Activated CD8-positive, alpha-beta memory T cell treated with anti-CD3 and anti-CD28 coated beads for 24 hours (primary cell): ENCODE data around the gene BDNF.
"Not testable (repeated sequence)": the region's sequence is repeated elsewhere in the genome, so short reads cannot be mapped to it uniquely, and the experiment has no call there.

Experiments used
- DNase-seq: peaks from one replicate; pipeline ENCODE4 v3.0.0-alpha.2; 2020

BDNF gene

GRCh38 chr11:27705873-27706820 is 5.9 kb upstream of the BDNF start:
- DNase-seq, result no peak

- DNase-seq, result no peak
Observed at GRCh38 chr11:27703481-27703880, 3.2 kb upstream of the BDNF start.

DNA sequence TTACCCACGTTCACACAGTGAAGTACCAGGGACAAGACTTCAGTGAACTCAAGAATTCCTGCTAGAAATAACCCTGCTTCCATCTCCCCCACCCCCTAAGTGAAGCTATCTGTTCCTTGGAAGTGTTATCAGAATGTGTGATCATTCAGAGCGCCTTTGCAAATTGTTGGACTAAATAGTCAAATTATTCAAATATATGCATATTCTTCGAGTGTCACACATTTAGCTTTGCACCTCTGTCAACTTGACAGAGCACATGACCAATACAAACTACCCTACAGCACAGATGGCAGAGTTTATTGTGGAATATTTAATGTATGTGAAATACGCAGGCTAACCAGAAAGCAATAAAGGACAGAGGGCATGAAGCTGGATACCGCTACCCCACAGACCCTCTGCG is 2.6 kb upstream of the BDNF start:
- no peak for DNase-seq

DNA sequence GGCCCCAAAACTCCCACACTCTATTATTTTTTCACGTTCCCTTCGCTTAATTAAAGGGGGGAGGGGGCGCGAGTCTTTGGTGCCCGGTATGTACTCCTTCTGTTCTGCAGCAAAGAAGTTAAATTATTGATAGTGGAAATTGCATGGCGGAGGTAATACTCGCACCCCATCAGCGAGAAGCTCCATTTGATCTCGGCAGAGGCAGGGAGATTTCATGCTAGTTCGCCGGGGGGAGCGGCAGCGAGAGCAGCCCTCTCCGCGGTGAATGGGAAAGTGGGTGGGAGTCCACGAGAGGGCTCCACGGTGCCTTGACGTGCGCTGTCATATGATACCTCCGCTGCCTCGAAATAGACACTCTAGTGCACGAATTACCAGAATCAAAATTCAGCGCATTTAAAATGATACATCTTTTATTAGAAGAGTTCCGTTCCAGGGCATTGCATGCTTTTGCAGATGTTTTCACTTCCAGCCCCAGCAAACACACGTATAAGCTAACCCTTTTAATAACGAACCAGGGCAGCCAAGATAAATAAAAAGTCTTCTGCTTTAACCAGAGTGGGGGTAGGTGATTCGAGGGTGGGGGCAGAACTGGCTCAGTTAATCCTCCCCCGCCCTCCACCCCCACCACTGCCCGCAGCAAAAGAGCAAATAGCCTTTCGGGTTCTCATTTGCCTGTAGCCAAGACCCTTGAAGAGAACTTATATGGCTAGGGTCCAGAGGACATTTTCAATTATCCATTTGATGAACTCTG is 1.3 kb upstream of the BDNF start:
- DNase-seq, result no peak

DNA sequence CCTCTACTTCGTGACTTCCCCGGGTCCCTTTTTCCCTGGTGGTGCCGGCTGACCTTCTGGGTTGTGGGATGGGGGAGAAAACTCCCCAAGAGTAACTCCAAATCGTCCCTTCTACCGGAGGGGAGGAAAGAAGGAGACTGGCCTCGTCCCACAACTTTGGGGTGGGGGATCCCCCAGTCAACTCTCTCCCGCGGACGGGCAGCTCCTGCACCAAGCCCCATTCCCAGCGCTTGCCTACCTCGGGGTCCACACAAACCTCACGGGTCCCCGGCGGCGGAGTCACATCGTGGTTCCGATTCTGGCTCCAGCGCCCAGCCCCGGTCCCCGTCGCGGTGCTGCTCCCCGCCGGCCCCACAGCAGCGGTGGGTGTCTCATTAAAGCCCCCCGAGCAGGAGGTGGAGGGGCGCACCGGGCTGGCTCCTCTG is 317 bp downstream of the BDNF start:
- peak; percentile 57 for DNase-seq

DNA sequence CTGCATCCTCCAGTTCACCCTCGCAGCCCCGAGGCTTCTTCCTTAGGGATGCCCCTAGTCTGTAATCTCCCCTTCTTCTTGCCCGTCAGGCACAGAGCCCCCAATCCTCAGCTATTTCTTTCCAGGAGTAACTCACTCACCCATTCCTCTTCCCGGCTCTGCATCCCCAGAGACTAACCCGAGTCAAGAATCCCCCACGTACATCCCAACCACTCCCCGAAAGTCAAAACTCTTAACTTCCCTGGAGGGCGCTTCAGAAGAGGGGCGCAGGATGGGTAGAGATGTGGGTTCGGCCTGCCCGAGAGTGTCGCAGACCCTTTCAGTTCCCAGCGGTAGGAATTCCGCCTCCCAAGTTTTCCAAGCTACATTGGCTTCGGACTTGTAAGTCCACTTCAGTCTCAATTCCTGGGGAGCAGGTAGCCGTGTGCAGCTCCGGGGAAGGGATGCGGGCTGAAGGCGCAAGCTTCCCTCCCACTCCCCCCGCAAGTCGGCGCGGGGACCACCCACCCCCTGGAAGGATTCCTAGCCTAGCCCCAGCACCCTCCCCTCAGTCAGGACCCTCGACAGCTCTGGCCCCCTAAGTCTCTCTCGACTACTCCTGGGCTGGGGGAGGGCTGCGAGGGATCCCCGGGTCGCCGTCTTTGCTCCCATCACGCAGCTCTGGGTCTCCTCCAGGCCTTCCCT is 871 bp downstream of the BDNF start:
- no peak for DNase-seq

- DNase-seq, result peak; percentile 81
Observed at GRCh38 chr11:27698872-27699241, 1.4 kb downstream of the BDNF start.

DNA sequence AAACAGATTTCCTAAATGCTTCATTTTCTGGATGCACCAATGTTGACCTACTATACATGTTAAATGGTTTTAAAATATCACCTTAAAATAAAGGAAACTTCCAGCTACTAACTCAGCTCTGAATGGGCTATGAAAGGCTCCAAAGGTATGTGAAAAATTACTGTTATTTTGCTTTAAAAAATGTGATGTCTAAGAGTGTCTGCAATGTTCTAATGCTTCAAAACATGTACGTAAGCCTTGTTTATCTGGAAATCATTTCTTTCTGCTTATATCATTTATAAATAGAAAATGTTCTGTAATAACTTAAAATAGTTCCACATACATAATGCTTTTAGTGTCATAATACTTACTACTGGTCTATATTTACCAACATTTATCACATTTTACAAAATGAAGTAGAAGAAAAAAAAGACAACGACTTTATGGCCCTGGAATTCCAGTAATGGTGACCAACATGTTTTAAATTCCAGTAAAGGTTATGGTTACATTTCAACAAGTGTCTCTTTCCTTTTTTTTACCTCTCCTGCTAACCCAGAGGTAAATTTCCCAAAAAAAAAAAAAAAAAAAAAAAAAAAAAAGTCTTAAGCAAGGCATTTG is 2.5 kb downstream of the BDNF start:
- no peak for DNase-seq

DNA sequence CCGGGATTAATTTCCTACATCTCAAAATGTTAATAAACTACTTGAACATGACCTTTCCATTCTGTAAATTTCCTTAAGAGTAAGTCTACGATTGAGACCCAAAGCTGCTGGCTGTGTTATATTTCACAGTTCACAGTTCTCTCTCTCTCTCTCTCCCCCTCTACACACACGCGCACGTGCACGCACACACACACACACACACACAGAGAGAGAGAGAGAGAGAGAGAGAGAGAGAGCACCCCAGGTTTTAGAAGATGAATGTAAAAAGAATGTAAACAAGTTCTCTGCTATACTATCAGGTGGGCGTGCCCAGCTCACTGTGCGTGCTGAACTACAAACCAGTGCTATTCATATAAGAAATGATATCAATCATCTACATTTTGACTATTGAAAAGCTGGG is 3.3 kb downstream of the BDNF start:
- DNase-seq, result no peak

DNA sequence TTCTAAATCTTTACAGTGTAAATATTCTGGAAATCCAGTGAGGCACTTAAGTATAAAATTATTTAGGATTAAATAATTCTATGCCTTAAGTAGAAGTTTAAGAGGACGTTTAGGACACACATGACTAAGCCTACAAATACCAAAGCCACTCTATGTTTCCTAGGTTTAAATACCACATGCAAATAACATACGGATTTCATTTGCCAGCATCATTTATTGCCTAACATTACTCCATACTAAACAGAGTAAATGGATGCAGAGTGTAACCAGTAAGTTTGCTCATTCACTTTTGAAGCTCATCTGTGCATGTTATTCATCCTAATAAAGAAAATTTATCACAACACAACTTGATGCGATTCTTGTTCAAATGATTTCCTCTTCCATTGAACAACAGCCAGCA is 4.1 kb downstream of the BDNF start:
- no peak for DNase-seq

DNA sequence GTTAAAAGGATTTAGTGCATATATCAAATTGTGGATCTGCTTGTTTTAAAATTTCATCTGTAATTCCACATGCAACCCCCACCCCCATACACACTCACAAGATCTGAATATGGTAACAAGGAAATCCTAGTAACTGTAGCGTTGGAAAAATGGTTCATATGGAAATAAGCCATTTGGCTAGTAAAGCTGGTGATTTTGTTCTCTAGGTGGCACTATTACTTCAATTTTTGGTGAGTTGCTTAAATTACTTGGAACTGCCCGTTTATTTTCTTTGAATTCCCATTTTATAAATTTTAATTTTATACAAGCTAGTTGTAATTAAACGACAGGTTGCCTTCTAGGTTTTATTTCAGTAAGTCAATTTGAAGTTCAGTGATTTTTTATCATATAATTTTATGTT is 5.3 kb downstream of the BDNF start:
- no peak for DNase-seq

DNA sequence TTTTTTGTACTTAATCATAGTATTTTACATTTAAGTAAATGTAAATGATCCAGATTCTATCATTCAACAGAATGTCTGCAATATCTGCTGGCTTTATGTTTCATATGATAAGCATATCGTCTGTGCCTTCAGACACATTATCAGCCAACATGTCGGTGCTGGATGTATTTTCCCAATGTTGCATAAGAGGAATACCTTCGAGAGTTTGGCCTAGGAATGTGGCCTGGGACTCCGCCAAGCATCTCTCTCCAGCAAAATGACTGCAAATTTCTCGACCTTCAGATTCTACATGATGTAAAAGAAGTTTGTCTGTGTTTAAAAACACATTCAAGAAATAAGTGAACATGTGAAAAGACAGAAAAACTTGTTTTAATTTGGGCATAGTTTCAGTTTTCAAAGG is 6.9 kb downstream of the BDNF start:
- no peak for DNase-seq

DNA sequence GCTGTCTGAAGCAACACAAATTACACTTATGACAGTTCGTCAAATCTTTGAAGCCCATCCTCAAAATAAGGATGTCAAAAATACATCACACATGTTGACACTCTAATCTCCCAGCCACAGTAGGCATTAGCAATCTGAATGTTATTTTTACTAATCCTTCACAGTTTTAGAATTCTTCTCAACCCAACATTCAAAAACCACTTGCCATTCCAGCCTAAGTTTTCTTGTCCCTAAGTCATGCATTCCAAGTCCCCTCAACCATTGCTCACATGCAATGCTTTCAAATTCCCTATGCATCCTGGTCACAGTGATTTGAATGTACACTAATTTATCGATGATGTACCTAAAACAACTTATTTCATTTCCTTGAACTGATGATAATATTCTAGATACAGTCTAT is 7.5 kb downstream of the BDNF start:
- DNase-seq, result no peak

- DNase-seq, result no peak
Observed at GRCh38 chr11:27688076-27688475, 12.2 kb downstream of the BDNF start.

DNA sequence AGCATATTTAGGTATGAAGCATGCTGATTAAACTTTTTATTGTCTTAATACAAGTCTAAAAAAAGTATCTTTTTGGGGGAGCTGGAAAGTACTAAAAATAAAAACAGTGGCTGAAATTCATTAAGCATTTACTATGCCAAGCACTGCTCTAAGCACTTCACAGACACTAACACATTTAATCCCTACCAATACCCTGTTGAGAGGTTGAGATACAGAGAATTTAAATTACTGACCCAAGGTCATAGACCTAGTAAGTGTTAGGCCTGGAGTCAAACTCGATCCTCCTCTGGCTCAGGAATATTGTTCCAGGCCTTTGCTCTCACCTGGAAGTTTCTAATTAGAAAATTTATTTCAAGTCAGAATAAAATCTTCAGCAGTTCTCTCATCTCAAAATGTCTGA is 18.6 kb downstream of the BDNF start:
- DNase-seq, result no peak

DNA sequence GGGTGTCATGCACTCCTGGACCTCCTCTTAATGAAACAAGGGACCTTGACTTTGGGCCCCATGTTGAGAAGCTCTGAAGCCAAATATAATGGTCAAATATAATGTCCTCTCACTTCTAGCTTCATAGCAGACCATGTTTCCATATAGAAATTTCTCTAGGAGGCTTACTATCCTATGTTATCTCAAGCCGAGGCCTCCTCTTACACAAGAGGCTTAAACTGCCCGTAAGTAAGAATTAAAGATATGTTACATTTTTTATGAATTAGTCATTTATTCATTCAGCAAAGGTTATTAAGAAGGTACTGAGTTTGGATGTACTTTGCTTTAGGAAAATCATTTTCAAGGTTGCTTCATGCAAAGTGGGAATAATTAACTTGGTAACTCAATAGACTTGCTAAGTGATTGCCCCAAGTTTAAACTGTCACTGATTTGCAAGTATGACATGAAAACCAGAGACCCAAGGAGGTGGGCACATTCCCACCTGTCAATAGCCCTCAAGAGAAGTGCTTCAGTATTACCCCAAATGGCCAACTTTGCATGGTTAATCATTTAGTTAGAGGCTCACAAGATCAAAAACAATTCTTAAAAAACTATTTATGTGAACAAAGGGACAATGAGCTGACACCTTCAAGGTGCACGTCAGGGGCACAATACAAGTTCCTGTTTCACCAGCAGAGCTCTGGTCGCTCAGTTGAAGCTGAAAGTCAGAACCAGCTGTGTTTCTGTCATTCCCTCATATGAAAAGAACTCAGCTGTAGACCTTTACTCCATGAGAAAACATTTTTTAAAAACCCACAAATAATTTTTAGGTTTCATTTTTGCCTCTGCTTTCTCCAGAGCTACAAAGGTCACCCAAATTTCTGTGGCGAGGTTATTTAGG is 20.9 kb downstream of the BDNF start:
- no peak for DNase-seq

DNA sequence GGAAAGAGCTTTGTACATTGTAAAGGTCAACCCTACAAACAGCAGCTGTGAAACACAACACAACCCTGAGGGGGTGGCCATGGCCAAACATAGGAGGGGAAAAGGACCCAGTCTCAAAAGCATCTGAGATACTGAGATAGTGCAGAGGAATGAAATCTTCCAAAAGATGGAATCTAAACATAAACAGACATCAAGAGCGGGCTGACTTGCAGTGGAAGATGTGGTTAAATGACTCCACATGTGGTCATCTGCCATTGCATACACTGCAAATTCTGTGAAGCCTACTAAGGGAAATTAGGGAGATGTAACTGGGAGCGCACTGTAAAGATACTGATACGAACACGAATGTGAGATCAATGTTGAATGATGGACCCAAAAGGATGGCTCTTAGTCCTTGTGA is 22.0 kb downstream of the BDNF start:
- no peak for DNase-seq

DNA sequence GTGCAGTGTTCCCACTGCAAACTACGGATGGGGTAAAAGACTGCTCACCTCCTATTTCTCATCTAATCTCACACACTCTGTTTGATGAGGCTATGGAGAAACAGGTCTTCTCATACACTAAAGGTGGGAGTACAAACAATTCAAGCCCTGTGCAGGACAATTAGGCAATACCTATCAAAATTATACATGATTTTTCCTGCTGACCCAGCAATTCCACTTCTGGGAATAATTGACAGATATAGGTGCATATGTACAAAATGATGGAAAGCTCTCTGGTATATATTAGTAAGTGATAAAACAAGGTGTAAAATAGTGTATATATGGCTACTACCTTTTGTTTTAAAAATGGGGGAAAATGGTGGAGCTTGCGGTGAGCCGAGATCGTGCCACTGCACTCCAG is 23.1 kb downstream of the BDNF start:
- no peak for DNase-seq

GRCh38 chr11:27673979-27674663 is 26.1 kb downstream of the BDNF start:
- DNase-seq, result no peak

- DNase-seq, result no peak
Observed at GRCh38 chr11:27672836-27673464, 27.3 kb downstream of the BDNF start.

- not testable (repeated sequence) for DNase-seq
Observed at GRCh38 chr11:27665508-27666101, 34.6 kb downstream of the BDNF start.
